Small intestine (tissue), 7 donors: Measurements from ENCODE around the gene LMNA. TPM values are rescaled to one million over a fixed set of nuclear protein-coding genes. Genes with fewer than 3 reads are reported as not detected.

Source experiments
- DNase-seq, 2 donors: peaks; one replicate each; pipeline versions ENCODE4 v3.0.0 to v3.0.0-alpha.2; 2013
- FAIRE-seq: peaks from 2 replicates; lab custom pipeline; 2012; peaks lifted over from hg19 to GRCh38; lab: Jason Lieb, UNC
- H3K27ac ChIP-seq, 3 donors: one replicate each; pipeline ENCODE4 v1.5.1; 2013; ENCODE audit warnings: low read length in 2 of 3, mild to moderate bottlenecking in 2 of 3, control low read depth in 1 of 3, inconsistent platforms in 1 of 3, low read depth in 1 of 3, moderate library complexity in 1 of 3
- H3K27me3 ChIP-seq, 3 donors: one replicate each; pipeline ENCODE4 v1.6.1; 2013; ENCODE audit warnings: low read length in 3 of 3, inconsistent platforms in 1 of 3; ENCODE audit not compliant: control insufficient read depth in 3 of 3, insufficient read depth in 3 of 3
- H3K36me3 ChIP-seq, 3 donors: one replicate each; pipeline ENCODE4 v1.6.1; 2013; ENCODE audit warnings: low read length in 3 of 3, inconsistent platforms in 1 of 3, low read depth in 1 of 3, mild to moderate bottlenecking in 1 of 3, moderate library complexity in 1 of 3; ENCODE audit not compliant: control insufficient read depth in 3 of 3, insufficient read depth in 2 of 3
- H3K4me1 ChIP-seq, 3 donors: one replicate each; pipeline ENCODE4 v1.6.1; 2013; ENCODE audit warnings: low read length in 2 of 3, inconsistent platforms in 1 of 3, low read depth in 1 of 3, mild to moderate bottlenecking in 1 of 3, moderate library complexity in 1 of 3; ENCODE audit not compliant: control insufficient read depth in 3 of 3, insufficient read depth in 2 of 3
- H3K4me3 ChIP-seq, 3 donors: one replicate each; pipeline ENCODE4 v1.5.1; 2013; ENCODE audit warnings: low read length in 3 of 3, control low read depth in 1 of 3, inconsistent platforms in 1 of 3, low read depth in 1 of 3, mild to moderate bottlenecking in 1 of 3, moderate library complexity in 1 of 3
- H3K9me3 ChIP-seq, 2 donors: one replicate each; pipeline ENCODE4 v1.6.1; 2013; ENCODE audit warnings: low read depth in 1 of 2, low read length in 1 of 2; ENCODE audit not compliant: control insufficient read depth in 2 of 2, insufficient read depth in 1 of 2
- WGBS, 3 donors: extraction: QIAGEN DNeasy Blood & Tissue Kit; methylation state at CpG; one replicate each; pipeline ENCODE4 v1.1.7; 2013; 5-methylcytosine and 5-hydroxymethylcytosine counted together
- polyA plus RNA-seq, 4 donors: library from polyadenylated mRNA; stranded (reverse) in 3 of 4; unstranded in 1 of 4; fragments of 200-250 nt in 3 of 4; fragments of 120-200 nt in 1 of 4; gene quantifications; one replicate each; pipeline versions ENCODE4 v1.2.1 to v1.2.3, GENCODE V29; 2013
- donor health status: healthy with polysubstance abuse.
- donor health status: control.
- donor health status: control.
- donor health status: Bipolar disorder and iron deficiency.
- donor health status: healthy.

Gene LMNA
- polyA plus RNA-seq, 4 donors: 89.7 to 168 (median 105) TPM

DNA sequence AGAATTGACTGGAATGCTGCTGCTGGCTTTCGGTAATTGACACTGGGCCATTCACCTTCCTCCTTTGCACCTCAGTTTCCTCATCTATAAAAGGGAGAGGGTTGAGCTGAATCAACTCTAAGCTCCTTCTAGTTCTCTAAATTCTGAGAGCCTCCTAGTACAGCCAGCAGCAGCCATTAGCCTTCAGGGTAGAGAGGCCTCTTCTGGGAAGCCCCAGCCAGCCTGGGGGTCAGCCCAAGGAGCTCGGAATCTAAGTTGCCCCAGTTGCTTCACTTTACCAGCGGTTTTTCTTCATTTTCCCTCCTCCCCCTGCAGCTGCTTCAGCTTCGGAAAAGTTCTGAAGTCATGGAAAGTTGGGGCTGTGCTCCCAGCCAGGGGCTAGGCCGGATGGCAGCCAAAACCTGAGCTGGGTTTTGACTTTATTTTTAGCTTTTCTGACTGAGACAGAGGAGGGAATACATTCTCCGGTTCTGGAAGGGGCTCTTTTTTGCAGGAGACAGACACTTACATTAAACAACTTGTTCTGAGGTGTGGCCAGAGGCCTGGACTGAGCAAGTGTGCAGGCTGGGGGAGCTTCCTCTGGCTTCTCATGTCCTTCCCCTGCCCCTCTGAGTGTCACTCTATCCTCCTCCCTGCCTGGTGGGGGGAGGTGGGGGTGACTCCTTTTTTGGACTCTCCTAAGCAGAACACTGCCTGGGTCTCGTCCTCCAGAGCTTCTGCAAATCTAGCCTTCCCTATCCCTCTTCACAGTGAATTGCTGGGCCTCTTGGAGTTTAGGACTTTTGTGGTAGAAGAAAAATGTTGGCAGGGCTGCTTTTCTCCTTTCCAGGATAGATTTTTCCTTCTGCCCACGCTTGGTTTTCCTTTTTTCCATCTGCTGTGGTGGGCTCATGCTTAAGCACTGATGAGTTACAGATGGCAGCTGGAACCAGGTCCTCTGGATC, 14.4 kb downstream of the LMNA start:
- Histone ChIP-seq H3K4me1 (peaks cover 3 to 65% (median 22%) of the 10 kb centered on the region in 3 donors), H3K27me3 (no peaks in the 10 kb centered on the region), H3K27ac (peak overlapping the region; percentile 44 to 81 (median 78)), H3K36me3 (peaks cover 6 to 67% (median 7%) of the 10 kb centered on the region in 3 donors), H3K4me3 (no peak overlapping the region), H3K9me3 (no peaks in the 10 kb centered on the region)
- DNase-seq (peak in 1 of 2 donors; percentile 56), FAIRE-seq (no peak)
- 33 to 68% (median 67%) methylated on average over 8 of the region's 8 CpGs for WGBS, 3 donors

DNA sequence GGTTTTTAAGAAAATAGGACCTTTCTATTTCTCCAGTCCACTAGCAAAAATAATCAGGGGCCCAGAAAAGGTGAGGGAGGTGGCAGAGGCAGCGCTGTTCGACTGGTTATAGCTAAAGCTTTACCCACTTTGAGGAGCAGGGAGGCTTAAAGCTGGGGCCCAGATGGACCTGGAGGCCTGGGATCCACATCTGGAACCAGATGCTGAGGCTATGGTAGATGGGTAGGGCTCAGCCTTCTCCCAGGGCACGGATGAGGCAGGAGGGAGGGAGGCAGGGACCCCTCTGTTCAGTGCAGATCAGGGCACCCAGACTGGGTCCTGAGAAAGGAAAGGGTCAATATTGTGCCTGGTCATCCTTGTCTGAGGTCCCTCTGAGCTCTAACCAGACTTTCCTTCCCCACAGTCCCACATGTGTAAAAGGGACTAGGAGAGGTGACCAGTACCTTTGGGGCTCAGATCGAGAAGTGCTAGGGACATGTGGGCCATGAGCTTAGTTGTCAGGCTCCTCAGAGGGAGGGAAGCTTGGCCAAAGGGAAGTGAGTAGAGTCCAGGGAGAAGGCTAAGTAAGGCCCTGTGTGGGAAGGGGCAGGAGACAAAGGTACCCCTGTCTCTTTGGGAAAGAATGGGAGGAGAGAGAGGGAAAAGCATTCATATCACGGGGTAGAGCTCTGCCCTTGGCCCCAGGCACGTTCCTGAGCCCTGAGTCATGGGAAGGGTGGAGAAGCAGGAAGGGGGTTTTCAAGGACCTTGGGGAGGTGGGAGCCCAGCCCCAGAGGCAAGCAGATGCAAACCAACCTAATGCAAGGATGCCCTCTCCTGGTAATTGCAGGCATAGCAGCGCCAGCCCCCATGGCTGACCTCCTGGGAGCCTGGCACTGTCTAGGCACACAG, 15.4 kb downstream of the LMNA start:
- peak overlapping the region; percentile 60 to 81 (median 78) for H3K27ac ChIP-seq
- peak; percentile 88 to 94 for DNase-seq
- no peaks in the 10 kb centered on the region for H3K27me3 ChIP-seq
- H3K36me3 ChIP-seq: peaks cover 12 to 76% (median 13%) of the 10 kb centered on the region in 3 donors
- 33 to 37% (median 36%) methylated on average over 7 of the region's 7 CpGs for WGBS, 3 donors
- peaks cover 3 to 56% (median 16%) of the 10 kb centered on the region in 3 donors for H3K4me1 ChIP-seq
- no peak for FAIRE-seq
- H3K9me3 ChIP-seq: no peaks in the 10 kb centered on the region
- no peak overlapping the region for H3K4me3 ChIP-seq

DNA sequence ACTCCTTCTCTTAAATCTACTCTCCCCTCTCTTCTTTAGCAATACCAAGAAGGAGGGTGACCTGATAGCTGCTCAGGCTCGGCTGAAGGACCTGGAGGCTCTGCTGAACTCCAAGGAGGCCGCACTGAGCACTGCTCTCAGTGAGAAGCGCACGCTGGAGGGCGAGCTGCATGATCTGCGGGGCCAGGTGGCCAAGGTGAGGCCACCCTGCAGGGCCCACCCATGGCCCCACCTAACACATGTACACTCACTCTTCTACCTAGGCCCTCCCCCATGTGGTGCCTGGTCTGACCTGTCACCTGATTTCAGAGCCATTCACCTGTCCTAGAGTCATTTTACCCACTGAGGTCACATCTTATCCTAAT, 16.0 kb downstream of the LMNA start:
- H3K4me1 ChIP-seq: peaks cover 3 to 50% (median 16%) of the 10 kb centered on the region in 3 donors
- H3K27ac ChIP-seq: peak overlapping the region in 2 of 3 donors; percentile 7 to 50
- 74 to 79% (median 78%) methylated on average over 6 of the region's 6 CpGs for WGBS, 3 donors
- FAIRE-seq: no peak
- no peaks in the 10 kb centered on the region for H3K27me3 ChIP-seq
- no peak for DNase-seq
- no peaks in the 10 kb centered on the region for H3K9me3 ChIP-seq
- H3K4me3 ChIP-seq: no peak overlapping the region
- peaks cover 16 to 83% (median 17%) of the 10 kb centered on the region in 3 donors for H3K36me3 ChIP-seq

DNA sequence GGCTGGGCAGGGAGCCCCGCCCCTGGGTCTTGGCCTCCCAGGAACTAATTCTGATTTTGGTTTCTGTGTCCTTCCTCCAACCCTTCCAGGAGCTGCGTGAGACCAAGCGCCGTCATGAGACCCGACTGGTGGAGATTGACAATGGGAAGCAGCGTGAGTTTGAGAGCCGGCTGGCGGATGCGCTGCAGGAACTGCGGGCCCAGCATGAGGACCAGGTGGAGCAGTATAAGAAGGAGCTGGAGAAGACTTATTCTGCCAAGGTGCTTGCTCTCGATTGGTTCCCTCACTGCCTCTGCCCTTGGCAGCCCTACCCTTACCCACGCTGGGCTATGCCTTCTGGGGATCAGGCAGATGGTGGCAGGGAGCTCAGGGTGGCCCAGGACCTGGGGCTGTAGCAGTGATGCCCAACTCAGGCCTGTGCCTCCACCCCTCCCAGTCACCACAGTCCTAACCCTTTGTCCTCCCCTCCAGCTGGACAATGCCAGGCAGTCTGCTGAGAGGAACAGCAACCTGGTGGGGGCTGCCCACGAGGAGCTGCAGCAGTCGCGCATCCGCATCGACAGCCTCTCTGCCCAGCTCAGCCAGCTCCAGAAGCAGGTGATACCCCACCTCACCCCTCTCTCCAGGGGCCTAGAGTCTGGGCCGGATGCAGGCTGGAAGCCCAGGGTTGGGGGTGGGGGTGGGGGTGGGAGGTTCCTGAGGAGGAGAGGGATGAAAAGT, 20.4 kb downstream of the LMNA start:
- peaks cover 37 to 96% (median 41%) of the 10 kb centered on the region in 3 donors for H3K36me3 ChIP-seq
- DNase-seq: no peak
- no peak for FAIRE-seq
- no peaks in the 10 kb centered on the region for H3K9me3 ChIP-seq
- H3K4me3 ChIP-seq: no peak overlapping the region
- H3K27ac ChIP-seq: no peak overlapping the region
- peaks cover 0 to 8% (median 0%) of the 10 kb centered on the region in 3 donors for H3K4me1 ChIP-seq
- H3K27me3 ChIP-seq: no peaks in the 10 kb centered on the region
- 89 to 94% (median 90%) methylated on average over 18 of the region's 18 CpGs for WGBS, 3 donors

DNA sequence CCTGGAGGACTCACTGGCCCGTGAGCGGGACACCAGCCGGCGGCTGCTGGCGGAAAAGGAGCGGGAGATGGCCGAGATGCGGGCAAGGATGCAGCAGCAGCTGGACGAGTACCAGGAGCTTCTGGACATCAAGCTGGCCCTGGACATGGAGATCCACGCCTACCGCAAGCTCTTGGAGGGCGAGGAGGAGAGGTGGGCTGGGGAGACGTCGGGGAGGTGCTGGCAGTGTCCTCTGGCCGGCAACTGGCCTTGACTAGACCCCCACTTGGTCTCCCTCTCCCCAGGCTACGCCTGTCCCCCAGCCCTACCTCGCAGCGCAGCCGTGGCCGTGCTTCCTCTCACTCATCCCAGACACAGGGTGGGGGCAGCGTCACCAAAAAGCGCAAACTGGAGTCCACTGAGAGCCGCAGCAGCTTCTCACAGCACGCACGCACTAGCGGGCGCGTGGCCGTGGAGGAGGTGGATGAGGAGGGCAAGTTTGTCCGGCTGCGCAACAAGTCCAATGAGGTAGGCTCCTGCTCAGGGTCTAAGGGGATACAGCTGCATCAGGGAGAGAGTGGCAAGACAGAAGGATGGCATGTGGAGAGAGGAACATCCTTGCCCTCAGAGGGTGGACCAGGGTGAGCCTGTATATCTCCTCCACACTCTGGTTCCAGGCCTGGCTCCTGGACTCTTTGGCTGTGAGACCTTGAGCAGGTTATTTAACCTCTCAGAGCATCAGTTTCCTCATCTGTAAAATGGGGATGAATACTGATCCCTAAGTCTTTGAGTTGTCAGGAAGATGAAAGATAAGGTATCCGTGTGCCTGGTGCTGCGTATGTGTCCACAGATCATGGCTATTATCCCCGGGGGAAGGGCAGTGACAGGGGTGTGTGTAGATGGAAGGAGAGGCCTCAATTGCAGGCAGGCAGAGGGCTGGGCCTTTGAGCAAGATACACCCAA, 21.7 kb downstream of the LMNA start:
- 91 to 94% (median 92%) methylated on average over 34 of the region's 34 CpGs for WGBS, 3 donors
- peaks cover 34 to 97% (median 41%) of the 10 kb centered on the region in 3 donors for H3K36me3 ChIP-seq
- no peaks in the 10 kb centered on the region for H3K9me3 ChIP-seq
- H3K27me3 ChIP-seq: no peaks in the 10 kb centered on the region
- no peak for DNase-seq
- FAIRE-seq: no peak
- H3K4me3 ChIP-seq: no peak overlapping the region
- H3K4me1 ChIP-seq: no peaks in the 10 kb centered on the region
- no peak overlapping the region for H3K27ac ChIP-seq

DNA sequence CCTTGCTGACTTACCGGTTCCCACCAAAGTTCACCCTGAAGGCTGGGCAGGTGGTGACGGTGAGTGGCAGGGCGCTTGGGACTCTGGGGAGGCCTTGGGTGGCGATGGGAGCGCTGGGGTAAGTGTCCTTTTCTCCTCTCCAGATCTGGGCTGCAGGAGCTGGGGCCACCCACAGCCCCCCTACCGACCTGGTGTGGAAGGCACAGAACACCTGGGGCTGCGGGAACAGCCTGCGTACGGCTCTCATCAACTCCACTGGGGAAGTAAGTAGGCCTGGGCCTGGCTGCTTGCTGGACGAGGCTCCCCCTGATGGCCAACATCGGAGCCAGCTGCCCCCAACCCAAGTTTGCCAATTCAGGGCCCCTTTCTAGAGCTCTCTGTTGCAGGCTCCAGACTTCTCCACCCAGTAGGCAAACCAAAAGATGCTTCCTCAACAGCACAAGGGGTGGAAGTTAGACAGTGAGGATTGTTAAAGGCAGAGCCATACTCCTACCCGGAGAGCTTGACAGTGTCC, 22.5 kb downstream of the LMNA start:
- Histone ChIP-seq H3K27ac (no peak overlapping the region), H3K36me3 (peaks cover 34 to 93% (median 38%) of the 10 kb centered on the region in 3 donors), H3K4me1 (no peaks in the 10 kb centered on the region), H3K9me3 (no peaks in the 10 kb centered on the region), H3K4me3 (no peak overlapping the region), H3K27me3 (no peaks in the 10 kb centered on the region)
- WGBS, 3 donors: 82 to 89% (median 86%) methylated on average over 12 of the region's 12 CpGs
- DNase-seq: no peak
- no peak for FAIRE-seq

DNA sequence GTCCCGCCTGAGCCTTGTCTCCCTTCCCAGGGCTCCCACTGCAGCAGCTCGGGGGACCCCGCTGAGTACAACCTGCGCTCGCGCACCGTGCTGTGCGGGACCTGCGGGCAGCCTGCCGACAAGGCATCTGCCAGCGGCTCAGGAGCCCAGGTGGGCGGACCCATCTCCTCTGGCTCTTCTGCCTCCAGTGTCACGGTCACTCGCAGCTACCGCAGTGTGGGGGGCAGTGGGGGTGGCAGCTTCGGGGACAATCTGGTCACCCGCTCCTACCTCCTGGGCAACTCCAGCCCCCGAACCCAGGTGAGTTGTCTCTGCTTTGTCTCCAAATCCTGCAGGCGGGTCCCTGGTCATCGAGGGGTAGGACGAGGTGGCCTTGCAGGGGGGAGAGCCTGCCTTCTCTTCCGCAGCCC, 24.0 kb downstream of the LMNA start:
- FAIRE-seq: no peak
- Histone ChIP-seq H3K4me3 (no peak overlapping the region), H3K9me3 (no peaks in the 10 kb centered on the region), H3K36me3 (peaks cover 31 to 80% (median 38%) of the 10 kb centered on the region in 3 donors), H3K4me1 (no peaks in the 10 kb centered on the region), H3K27ac (no peak overlapping the region), H3K27me3 (no peaks in the 10 kb centered on the region)
- DNase-seq: no peak
- WGBS, 3 donors: 91 to 93% (median 92%) methylated on average over 22 of the region's 22 CpGs
